H1 (cell line): ENCODE measurements around the gene ZBTB7B. TPM values are rescaled to one million over a fixed set of nuclear protein-coding genes. Genes with fewer than 3 reads are reported as not detected.
A peak's percentile ranks its signal among the peaks of the same experiment; 100 is the strongest.

Experiments
- CTCF ChIA-PET: fragments of 300-600 bp; sonication (Branson Sonifier 250); formaldehyde crosslinking; loops from one replicate; lab custom pipeline; 2021; ENCODE audit not compliant: partially characterized antibody; lab: Charles Lee
- POLR2A ChIA-PET: fragments of 300-600 bp; sonication (Branson Sonifier 250); formaldehyde crosslinking; loops from one replicate; lab custom pipeline; 2021; ENCODE audit warnings: inconsistent platforms; ENCODE audit not compliant: partially characterized antibody; lab: Charles Lee
- DNase-seq, 2 experiments: peaks; one replicate each; pipeline versions ENCODE4 v3.0.0 to v3.0.0-alpha.2; 2010 to 2022; ENCODE audit warnings: low spot score in 2 of 2, low read depth in 1 of 2, mixed read lengths in 1 of 2
- FAIRE-seq: peaks from 2 replicates; lab custom pipeline; 2011; peaks lifted over from hg19 to GRCh38; lab: Jason Lieb, UNC
- H2AFZ ChIP-seq: 2 replicates; pipeline ENCODE4 v1.8.1; 2012; ENCODE audit warnings: low read length, inconsistent platforms
- H2AK5ac ChIP-seq: 2 replicates; pipeline ENCODE4 v1.6.1; 2013; ENCODE audit warnings: low read depth, low read length
- H2BK120ac ChIP-seq: replicated peaks from 2 replicates; pipeline ENCODE3; 2013; ENCODE audit warnings: low read depth, low read length, inconsistent platforms
- H2BK12ac ChIP-seq: 2 replicates; pipeline ENCODE4 v1.6.1; 2013; ENCODE audit warnings: low read depth, low read length
- H2BK15ac ChIP-seq: 2 replicates; pipeline ENCODE4 v1.6.1; 2013; ENCODE audit warnings: low read length
- H2BK20ac ChIP-seq: 2 replicates; pipeline ENCODE4 v1.6.1; 2013; ENCODE audit warnings: low read length
- H2BK5ac ChIP-seq: 2 replicates; pipeline ENCODE4 v1.6.1; 2013; ENCODE audit warnings: low read depth, low read length
- H3K14ac ChIP-seq: 2 replicates; pipeline ENCODE4 v1.6.1; 2013; ENCODE audit warnings: inconsistent platforms; ENCODE audit not compliant: insufficient read length
- H3K18ac ChIP-seq: 2 replicates; pipeline ENCODE4 v1.6.1; 2013; ENCODE audit warnings: low read length; ENCODE audit errors: extremely low read depth
- H3K23ac ChIP-seq: 2 replicates; pipeline ENCODE4 v1.6.1; 2013; ENCODE audit warnings: inconsistent platforms; ENCODE audit not compliant: insufficient read length
- H3K23me2 ChIP-seq: 2 replicates; pipeline ENCODE4 v1.6.1; 2013; ENCODE audit warnings: low read depth, low read length
- H3K27ac ChIP-seq: 2 replicates; pipeline ENCODE4 v1.6.1; 2011; ENCODE audit warnings: low read depth, low read length, inconsistent platforms
- H3K27me3 ChIP-seq, 4 experiments: replicated peaks in 1 of 4; 1 replicate in 1 of 4; 2 replicates in 3 of 4; pipeline versions ENCODE4 v1.6.1 to v1.8.1; 2011 to 2013; ENCODE audit warnings: low read length in 3 of 4, mild to moderate bottlenecking in 3 of 4, inconsistent platforms in 2 of 4, mixed read lengths in 2 of 4, moderate library complexity in 1 of 4; ENCODE audit not compliant: control insufficient read depth in 3 of 4, insufficient read depth in 3 of 4; ENCODE audit errors: extremely low read depth in 1 of 4
- H3K36me3 ChIP-seq, 4 experiments: 2 replicates each; pipeline versions ENCODE4 v1.6.1 to v1.8.1; 2011 to 2013; ENCODE audit warnings: mild to moderate bottlenecking in 4 of 4, low read length in 3 of 4, moderate library complexity in 2 of 4, control low read depth in 1 of 4, inconsistent platforms in 1 of 4; ENCODE audit not compliant: insufficient read depth in 4 of 4, control insufficient read depth in 2 of 4
- H3K4ac ChIP-seq: replicated peaks from 2 replicates; pipeline ENCODE3; 2013; ENCODE audit warnings: low read length, low read depth, mixed read lengths, inconsistent platforms; ENCODE audit not compliant: insufficient read length
- H3K4me1 ChIP-seq, 4 experiments: replicated peaks in 1 of 4; 1 replicate in 1 of 4; 2 replicates in 3 of 4; pipeline versions ENCODE4 v1.6.1 to v1.8.1; 2011 to 2013; ENCODE audit warnings: low read length in 3 of 4, inconsistent platforms in 2 of 4, mixed read lengths in 1 of 4; ENCODE audit not compliant: insufficient read depth in 4 of 4, control insufficient read depth in 3 of 4
- H3K4me2 ChIP-seq, 2 experiments: 2 replicates each; pipeline versions ENCODE4 v1.6.1 to v1.8.1; 2011 to 2013; ENCODE audit warnings: low read depth in 2 of 2, low read length in 2 of 2, control low read depth in 1 of 2, inconsistent platforms in 1 of 2, mild to moderate bottlenecking in 1 of 2; ENCODE audit not compliant: insufficient read depth in 1 of 2
- H3K4me3 ChIP-seq, 4 experiments: fragments of 200-600, 300-600 bp in 1 of 4; sonication (generic), shearing (Covaris generic), sonication (Bioruptor Twin) in 1 of 4; 2 replicates each; pipeline versions ENCODE4 v1.5.1 to v1.8.1; 2011 to 2016; ENCODE audit warnings: low read length in 4 of 4, low read depth in 3 of 4, control low read depth in 2 of 4, inconsistent platforms in 2 of 4, mild to moderate bottlenecking in 2 of 4, mixed read lengths in 1 of 4, moderate library complexity in 1 of 4; ENCODE audit not compliant: insufficient read depth in 2 of 4; ENCODE audit errors: extremely low read depth in 1 of 4
- H3K56ac ChIP-seq: replicated peaks from 2 replicates; pipeline ENCODE3; 2013; ENCODE audit warnings: low read depth, mild to moderate bottlenecking, mixed read lengths, low read length, inconsistent platforms; ENCODE audit not compliant: insufficient read length
- H3K79me1 ChIP-seq: 2 replicates; pipeline ENCODE4 v1.6.1; 2013; ENCODE audit warnings: low read depth, low read length, control low read depth
- H3K79me2 ChIP-seq, 2 experiments: 2 replicates each; pipeline versions ENCODE4 v1.6.1 to v1.8.1; 2012 to 2013; ENCODE audit warnings: low read length in 2 of 2, mild to moderate bottlenecking in 2 of 2, inconsistent platforms in 1 of 2; ENCODE audit not compliant: insufficient read depth in 2 of 2, control insufficient read depth in 1 of 2
- H3K9ac ChIP-seq, 4 experiments: replicated peaks in 1 of 4; 1 replicate in 1 of 4; 2 replicates in 3 of 4; pipeline versions ENCODE4 v1.6.1 to v1.8.1; 2011 to 2013; ENCODE audit warnings: low read depth in 3 of 4, low read length in 3 of 4, control low read depth in 2 of 4, mild to moderate bottlenecking in 2 of 4, moderate library complexity in 2 of 4, inconsistent platforms in 1 of 4; ENCODE audit errors: extremely low read depth in 1 of 4
- H3K9me3 ChIP-seq, 2 experiments: 2 replicates each; pipeline versions ENCODE4 v1.6.1 to v1.8.1; 2012 to 2013; ENCODE audit warnings: mild to moderate bottlenecking in 2 of 2, moderate library complexity in 2 of 2, control low read depth in 1 of 2, inconsistent platforms in 1 of 2, low read depth in 1 of 2, low read length in 1 of 2, mixed read lengths in 1 of 2; ENCODE audit not compliant: insufficient read depth in 2 of 2
- H4K20me1 ChIP-seq, 2 experiments: replicated peaks in 1 of 2; 2 replicates each; pipeline versions ENCODE3 to v1.8.1; 2011 to 2013; ENCODE audit warnings: inconsistent platforms in 2 of 2, low read length in 2 of 2, mild to moderate bottlenecking in 1 of 2; ENCODE audit not compliant: insufficient read depth in 2 of 2, control insufficient read depth in 1 of 2
- H4K5ac ChIP-seq: 2 replicates; pipeline ENCODE4 v1.6.1; 2013; ENCODE audit warnings: low read length, low read depth, mixed read lengths, inconsistent platforms; ENCODE audit not compliant: insufficient read length
- H4K8ac ChIP-seq: 2 replicates; pipeline ENCODE4 v1.8.0; 2013; ENCODE audit warnings: mild to moderate bottlenecking, moderate library complexity, low read length, inconsistent platforms; ENCODE audit not compliant: insufficient read depth; ENCODE audit errors: extremely low read depth
- H4K91ac ChIP-seq: replicated peaks from 2 replicates; pipeline ENCODE3; 2013; ENCODE audit warnings: low read length, mixed read lengths, inconsistent platforms; ENCODE audit not compliant: insufficient read length
- GABPA ChIP-seq: IDR thresholded peaks from 2 replicates; pipeline ENCODE4 v1.6.1; 2011; ENCODE audit warnings: mild to moderate bottlenecking, low read length, moderate library complexity, borderline replicate concordance; ENCODE audit not compliant: insufficient read depth
- POLR2A ChIP-seq, 2 experiments: IDR thresholded peaks; 1 replicate in 1 of 2; 2 replicates in 1 of 2; pipeline ENCODE4 v1.6.1; 2011; ENCODE audit warnings: low read depth in 2 of 2, low read length in 2 of 2, mild to moderate bottlenecking in 2 of 2; ENCODE audit errors: control extremely low read depth in 1 of 2
- POLR2AphosphoS5 ChIP-seq: IDR thresholded peaks from 2 replicates; pipeline ENCODE4 v1.6.1; 2011; ENCODE audit warnings: low read depth, low read length
- WGBS, 2 experiments: shearing (Covaris generic) in 1 of 2; methylation state at CpG; one replicate each; pipeline versions ENCODE4 v1.1.6 to v1.1.7; 2013 to 2015; ENCODE audit warnings: low lambda C conversion rate in 2 of 2, mixed read lengths in 2 of 2, inconsistent platforms in 1 of 2, low coverage in 1 of 2, missing lambda C conversion rate in 1 of 2; ENCODE audit not compliant: insufficient replicate concordance in 2 of 2, insufficient coverage in 1 of 2, insufficient read length in 1 of 2; ENCODE audit errors: extremely low coverage in 1 of 2, missing lambda C conversion rate in 1 of 2; 5-methylcytosine and 5-hydroxymethylcytosine counted together
- polyA plus RNA-seq, 7 experiments: library from polyadenylated mRNA; depleted of rRNA in 3 of 7; stranded (reverse) in 5 of 7; unstranded in 2 of 7; fragments of >200 nt in 5 of 7; fragments of 200-250 nt in 2 of 7; gene quantifications; 1 replicate in 5 of 7; 2 replicates in 1 of 7; 4 replicates in 1 of 7; pipeline versions ENCODE4 v1.2.1 to v1.2.3, GENCODE V29; 2011 to 2013; ENCODE audit warnings: missing spikeins in 2 of 7, mixed read lengths in 2 of 7
- total RNA-seq: library from RNA; stranded (reverse); fragmentation: NEBNext Ultra II Directional; extraction: Animal tissue kit (Norgen Biotek cat#: 25700); gene quantifications from 2 replicates; pipeline ENCODE4 v1.2.1, GENCODE V29; 2021

Gene ZBTB7B
- total and polyA plus RNA-seq, 2 of the 8 experiments (the other 6 are each of a cell fraction or from before 2014, with no cell fraction given) = 24.5 to 36.9 TPM

- Histone ChIP-seq H2AK5ac (no peak within 1 kb of the TSS; the same call in 1 of the 2 replicates), H3K18ac (no peak within 1 kb of the TSS), H3K4ac (no peak within 1 kb of the TSS)
- no peak for DNase-seq
- WGBS, 2 experiments = 87% methylated on average over 8 of the region's 8 CpGs; no CpG with 5 or more reads in 1 of the 2 experiments
- no peak for TF ChIP-seq GABPA
- peak; percentile 59; the same call in 1 of the 2 replicates for TF ChIP-seq POLR2AphosphoS5
- TF ChIP-seq POLR2A (IDR thresholded peaks at IDR 0.05; ENCODE audit: control extremely low read depth in 1 of 2, low read depth in 2 of 2, low read length in 2 of 2) = peak in 1 of 2 experiments; percentile 23; a peak in 1 of 3 replicates
- TF ChIP-seq, all 59 proteins: peak for 2
- 0 out of 2 replicates have a peak within 1 kb of the TSS, but pooled peaks have one; percentile 17 for H2BK12ac ChIP-seq
- H4K91ac ChIP-seq = no peak within 1 kb of the TSS
- H3K4me3 ChIP-seq = no peak within 1 kb of the TSS
- peak within 1 kb of the TSS; percentile 58; the same call in 1 of the 2 replicates for H3K27ac ChIP-seq
- CTCF ChIA-PET = interaction anchor here (0.8 to 14.0 kb wide), 17 partner anchors 10 to 179 kb away, joined by 3 to 334 read pairs (median 7); partner anchors contain the start of genes ADAM15, CKS1B, EFNA4 and FLAD1
- no peak within 1 kb of the TSS for H2AFZ ChIP-seq
- no peak within 1 kb of the TSS for H2BK20ac ChIP-seq
- no peaks in the 10 kb centered on the region for H3K9me3 ChIP-seq
- no peak within 1 kb of the TSS for H2BK120ac ChIP-seq
- H3K56ac ChIP-seq = no peak within 1 kb of the TSS
- H3K27me3 ChIP-seq = no peaks in the 10 kb centered on the region
- H3K79me1 ChIP-seq = 0 out of 2 replicates have a peak, but pooled peaks cover 4% of the 10 kb centered on the region
- H3K4me2 ChIP-seq = no peak within 1 kb of the TSS
- H3K4me1 ChIP-seq = peaks cover 0 to 7% (median 4%) of the 10 kb centered on the region in 4 experiments; a peak in 3 of 7 replicates
- no peak for FAIRE-seq
- no peak within 1 kb of the TSS for H2BK15ac ChIP-seq
- H3K36me3 ChIP-seq = peaks cover 5 to 25% (median 19%) of the 10 kb centered on the region in 4 experiments
- H3K14ac ChIP-seq = no peak within 1 kb of the TSS
- peaks cover 0 to 9% of the 10 kb centered on the region in 2 experiments; a peak in 1 of 4 replicates for H3K79me2 ChIP-seq
- peaks cover 3 to 10% of the 10 kb centered on the region in 2 experiments for H4K20me1 ChIP-seq
- H3K23ac ChIP-seq = no peak within 1 kb of the TSS
- H4K5ac ChIP-seq = no peak within 1 kb of the TSS
- H3K9ac ChIP-seq = peak within 1 kb of the TSS in 2 of 4 experiments; percentile 12 to 50; a peak in 2 of 7 replicates
- no peak within 1 kb of the TSS; the same call in 1 of the 2 replicates for H2BK5ac ChIP-seq
- POLR2A ChIA-PET = interaction anchor here (0.8 to 42.8 kb wide), 15 partner anchors 10 to 68 kb away, joined by 3 to 702 read pairs (median 6); partner anchors contain the start of genes ADAM15, CKS1B, EFNA4 and FLAD1
- H3K23me2 ChIP-seq = no peaks in the 10 kb centered on the region; the same call in 1 of the 2 replicates
- no peak within 1 kb of the TSS; the same call in 1 of the 2 replicates for H4K8ac ChIP-seq
These were observed 8.9 kb upstream of the ZBTB7B start, which contains the start of gene LENEP for GRCh38 chr1:154993572-154994268. TSS of gene LENEP (plus strand) at chr1:154993586. CDS start at chr1:154993608, 22 bp downstream.
